HG03520 (cell line): ENCODE measurements around the gene SOWAHA.

ENCODE experiments used
- ATAC-seq: cut with Tn5 transposase; IDR thresholded peaks from one replicate; pipeline ENCODE4 v1.9.1; 2021; ENCODE audit warnings: mild to moderate bottlenecking, moderate library complexity; ENCODE audit not compliant: unreplicated experiment

Gene SOWAHA

GRCh38 chr5:132825033-132825833 lies 12.1 kb downstream of the SOWAHA start:
- no peak for ATAC-seq

DNA sequence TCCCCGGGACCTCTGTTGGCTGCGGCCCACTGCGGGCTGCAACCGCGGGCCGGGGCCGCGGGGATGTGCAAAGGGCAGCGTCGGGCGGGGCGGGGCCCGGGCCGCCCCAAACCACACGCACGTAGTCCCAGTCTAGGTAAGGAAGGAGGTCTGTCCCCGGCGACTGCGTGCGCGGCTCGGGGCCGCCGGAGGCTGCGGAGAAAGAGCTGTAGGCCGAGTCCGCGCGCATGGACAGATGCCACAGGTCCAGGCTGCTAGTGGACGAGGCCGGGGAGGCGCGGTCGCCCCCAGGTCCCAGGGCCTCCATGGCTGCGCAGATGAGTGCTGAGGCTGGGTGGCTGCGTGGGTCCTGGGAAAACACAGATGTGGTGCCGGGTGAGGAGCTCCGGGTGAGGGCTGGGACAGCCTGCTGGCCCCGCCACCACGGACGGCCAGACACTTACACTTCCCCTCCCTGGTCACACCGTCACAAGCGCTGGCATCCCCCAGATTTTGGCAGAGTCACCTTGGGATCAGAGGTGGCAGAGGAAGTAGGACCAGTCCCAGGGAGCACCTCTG lies 12.8 kb downstream of the SOWAHA start:
- ATAC-seq, result no peak

- ATAC-seq, result no peak
These were observed 13.5 kb downstream of the SOWAHA start for GRCh38 chr5:132826424-132827082.

DNA sequence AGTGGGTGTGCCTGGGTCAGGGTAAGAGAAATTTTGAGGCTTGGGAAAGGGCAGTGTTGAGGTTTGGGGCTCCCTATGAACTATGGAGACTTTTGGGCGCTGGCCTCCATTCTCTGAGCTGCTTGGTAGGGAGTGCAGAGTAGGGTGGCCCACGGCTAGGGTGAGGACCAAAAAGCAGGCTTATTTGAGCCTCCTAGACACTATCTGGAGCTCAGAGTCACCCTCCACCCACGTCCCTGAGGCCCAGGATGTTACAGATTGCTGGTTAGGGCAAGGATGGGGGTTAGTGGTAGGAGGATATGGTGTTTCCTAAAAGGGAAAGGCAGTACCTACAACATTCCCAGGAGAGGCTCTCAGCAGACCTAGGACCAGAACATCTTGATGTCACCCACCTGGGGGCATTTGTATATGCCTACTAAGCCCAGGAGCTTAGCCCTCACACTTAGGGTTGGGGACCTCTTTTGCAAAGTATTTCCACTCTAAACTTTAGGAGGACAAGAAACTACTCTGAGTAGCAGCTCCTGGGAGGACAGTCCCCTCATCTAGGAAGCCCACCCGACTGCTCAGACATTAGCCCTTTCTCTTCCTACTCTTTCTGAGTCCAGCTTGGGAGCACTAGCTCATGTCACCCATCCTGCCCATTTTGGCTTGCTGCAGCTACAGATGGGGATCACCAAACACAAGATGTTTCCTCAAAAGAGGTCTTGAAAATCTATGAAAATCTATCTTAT lies 15.0 kb downstream of the SOWAHA start:
- no peak for ATAC-seq

DNA sequence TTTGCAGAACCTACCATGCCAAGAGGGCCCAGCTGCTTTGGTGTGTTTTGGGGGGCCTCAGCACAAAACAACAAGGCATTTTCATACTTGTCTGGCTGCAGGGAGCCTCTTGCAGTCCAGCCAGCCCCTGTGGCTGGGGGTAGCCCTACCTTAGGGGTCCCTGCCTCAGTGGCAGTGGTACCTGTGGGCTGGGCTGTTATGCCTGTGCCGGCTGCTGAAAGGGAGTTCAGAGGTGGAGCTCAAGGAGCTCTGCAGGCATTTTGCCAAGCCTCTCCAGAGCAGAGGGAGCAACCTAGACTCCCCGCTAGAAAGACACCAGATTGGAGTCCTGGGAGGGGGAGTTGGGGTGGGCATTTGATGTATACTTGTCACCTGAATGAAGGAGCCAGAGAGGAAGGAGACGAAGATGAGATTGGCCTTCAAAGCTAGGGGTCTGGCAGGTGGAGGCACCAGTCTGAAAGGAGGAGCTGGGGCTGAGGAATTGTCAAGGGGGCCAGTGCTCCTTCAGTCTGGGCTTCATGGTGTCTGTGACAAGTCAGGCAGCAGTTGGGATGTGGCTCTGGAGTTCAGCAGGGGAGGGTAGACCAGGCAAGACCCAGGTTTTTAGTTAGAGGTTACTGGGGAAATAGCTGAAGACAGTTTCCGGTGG lies 15.9 kb downstream of the SOWAHA start:
- ATAC-seq, result no peak

DNA sequence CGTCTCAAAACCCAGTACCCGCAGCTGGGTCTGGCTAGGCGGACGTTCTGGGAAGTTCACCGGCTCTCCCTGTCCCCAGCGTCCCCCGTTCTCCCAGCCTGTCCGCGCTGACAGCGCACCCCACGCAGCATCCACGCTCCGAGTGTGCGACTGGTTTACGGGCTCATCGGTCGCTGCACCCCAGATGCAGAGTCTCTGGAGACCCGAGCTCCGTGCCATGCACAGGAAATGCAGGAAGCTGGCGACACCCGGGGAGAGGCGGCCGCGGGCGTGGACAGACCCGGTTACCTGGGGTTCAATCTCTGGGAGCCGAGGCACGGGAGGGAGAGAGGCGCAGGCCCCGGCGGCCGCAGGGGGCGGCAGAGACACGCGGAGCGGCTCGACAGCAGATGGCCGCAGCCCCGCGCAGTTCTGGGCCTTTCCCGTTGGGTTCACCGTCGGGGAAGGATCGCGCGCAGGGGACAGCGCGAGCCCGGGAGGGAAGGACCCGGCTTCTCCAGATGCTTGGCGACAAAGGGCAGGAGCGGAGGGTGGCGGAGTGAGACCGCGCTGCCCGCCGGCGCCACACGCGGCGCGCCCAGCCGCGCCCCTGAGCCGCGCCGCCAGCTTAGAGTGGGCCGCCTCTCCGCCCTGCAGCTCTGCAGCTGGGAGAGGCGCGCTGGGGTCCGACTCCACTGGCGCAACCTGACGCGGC lies 16.8 kb downstream of the SOWAHA start:
- peak; percentile 69 for ATAC-seq

DNA sequence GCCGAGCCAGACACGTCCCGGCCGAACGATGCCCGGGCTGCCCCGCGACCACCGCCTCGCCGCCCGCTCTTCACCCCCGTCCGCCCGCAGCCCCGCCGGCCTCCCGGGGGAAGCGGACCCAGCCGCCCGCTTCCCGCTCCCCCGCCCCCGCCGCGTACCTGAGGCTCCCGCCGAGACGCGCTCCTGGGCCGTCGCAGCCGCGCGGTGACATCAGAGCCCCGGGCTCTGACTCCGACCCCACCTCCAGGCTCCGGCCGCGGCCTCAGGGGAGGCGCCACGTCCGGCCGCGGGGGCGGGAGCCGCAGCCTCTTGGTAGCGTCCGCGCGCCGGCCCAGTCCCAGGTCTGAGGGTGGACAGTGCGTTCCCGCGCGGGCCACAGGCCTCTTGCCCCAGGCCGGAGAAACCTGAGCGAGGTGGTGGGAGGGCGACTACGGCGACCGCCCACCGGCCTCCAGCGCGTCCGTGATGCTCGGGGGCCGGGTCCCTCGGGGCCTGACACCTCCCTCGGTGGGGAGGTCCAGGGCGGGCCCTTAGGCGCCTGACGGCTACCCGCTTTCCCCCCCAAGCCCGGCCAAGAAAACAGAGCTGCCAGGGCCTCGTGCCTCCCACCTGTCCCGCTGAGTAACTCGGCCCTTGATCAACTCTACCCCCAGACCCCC lies 17.5 kb downstream of the SOWAHA start, which contains the start of gene SHROOM1:
Gene SHROOM1 (minus strand): TSS at position 212 of the 659 bp plus-strand sequence. CDS start 4,507 bp downstream, outside the sequence.
- ATAC-seq, result peak; percentile 60

DNA sequence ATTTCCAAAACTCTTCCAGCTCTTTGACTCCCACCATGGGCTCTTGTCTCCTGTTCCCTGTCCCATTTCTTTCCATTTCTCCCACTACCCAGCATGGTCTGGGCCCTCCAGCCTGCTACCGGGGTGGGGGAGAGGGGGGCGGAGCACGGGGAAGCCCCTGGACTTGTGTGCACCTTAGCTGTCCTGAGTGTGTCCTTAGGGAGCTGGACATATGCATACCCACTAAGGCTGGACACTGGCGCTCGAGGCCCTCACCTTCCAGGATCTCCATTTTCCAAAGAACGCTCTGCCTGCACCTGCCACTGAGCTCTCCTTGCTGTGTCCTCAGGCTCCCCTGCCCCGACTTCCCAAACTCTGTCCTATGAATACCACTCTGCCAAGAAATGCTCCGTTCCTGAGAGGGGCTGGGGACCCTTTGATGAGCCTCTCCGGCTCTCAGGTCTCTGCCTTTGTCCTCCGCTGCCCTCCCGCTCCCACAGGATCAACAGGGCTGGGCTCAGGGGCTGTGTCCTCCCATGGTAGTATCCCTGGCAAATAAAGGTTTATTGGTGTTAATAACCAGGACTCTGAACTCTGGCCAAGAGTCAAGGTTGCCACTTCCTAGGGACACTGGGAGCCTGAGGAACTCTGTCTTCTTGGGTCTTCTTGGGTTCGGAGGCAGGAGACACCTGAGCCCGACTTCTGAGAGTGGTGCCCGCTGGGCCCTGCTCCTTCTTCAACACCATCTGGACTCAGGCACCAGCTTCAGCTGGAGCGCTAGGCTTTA lies 18.2 kb downstream of the SOWAHA start:
- no peak for ATAC-seq

GRCh38 chr5:132832612-132833011 lies 19.5 kb downstream of the SOWAHA start:
- no peak for ATAC-seq

DNA sequence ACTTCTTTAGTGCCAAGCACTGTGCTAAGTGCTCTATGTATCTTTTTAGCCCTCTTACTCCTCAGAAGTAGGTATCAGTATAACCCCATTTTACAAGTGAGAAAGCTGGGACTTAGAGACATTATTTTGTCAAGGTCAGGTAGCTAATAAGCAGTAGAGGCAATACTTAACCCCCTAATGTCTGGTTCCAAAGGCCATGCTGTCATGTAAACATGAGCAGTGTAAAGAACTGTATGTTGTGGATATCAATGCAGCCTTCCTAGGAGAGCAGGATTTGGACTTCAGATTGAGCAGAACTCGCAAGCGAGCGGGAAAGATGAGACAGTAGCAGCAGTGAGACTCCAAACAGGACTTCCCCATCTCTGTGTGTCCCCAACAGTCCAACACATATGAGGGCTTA lies 21.0 kb downstream of the SOWAHA start:
- no peak for ATAC-seq

DNA sequence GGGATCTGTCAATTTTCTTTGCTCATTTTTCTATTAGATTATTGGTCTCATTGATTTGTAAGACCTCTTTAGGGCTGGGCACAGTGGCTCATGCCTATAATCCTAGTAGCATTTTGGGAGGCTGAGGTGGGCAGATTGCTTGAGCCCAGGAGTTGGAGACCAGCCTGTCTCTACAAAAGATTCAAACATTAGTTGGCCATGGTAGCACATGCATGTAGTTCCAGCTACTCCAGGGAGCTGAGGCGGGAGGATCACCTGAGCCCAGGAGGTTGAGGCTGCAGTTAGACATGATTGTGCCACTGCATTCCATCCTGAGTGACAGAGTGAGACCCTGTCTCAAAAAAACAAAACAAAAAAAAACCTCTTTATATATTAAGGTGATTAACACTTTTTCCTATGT lies 23.8 kb downstream of the SOWAHA start:
- no peak for ATAC-seq

GRCh38 chr5:132837868-132838267 lies 24.8 kb downstream of the SOWAHA start:
- ATAC-seq, result no peak

DNA sequence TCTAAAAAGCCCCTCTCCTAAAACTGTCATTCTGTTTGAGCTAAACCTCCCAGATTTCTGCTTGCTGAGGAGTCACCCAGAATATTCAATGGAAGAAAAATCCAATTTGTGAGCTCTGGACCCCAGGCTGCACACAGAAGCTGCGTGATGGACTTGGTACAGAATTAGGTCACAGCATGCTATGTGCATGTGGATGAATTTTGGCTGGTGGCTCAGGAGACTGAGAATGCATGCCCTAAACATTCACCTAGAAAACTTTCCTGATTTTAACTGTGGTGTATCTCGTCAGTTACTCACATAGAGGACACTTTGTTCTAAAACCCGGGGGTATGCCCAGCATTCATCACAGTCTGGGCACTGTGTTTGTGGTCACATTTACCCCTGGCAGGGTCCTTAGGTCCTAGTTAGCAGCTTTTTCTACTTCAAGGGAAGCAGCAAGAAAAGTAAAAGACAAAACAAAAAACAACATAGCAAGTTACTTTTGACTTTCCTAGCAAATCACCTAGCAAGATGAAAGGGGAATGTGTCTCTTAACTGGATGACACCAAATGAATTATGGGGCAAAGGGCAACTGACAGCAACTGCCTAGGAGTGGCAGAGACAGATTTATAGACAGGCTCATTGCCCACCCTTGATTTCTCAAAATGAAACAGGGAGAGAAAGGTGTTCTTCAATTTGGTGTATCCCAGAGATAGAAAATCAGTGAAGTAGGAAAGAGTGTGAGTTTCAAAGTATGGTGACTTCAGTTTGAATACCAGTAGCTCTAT lies 25.6 kb downstream of the SOWAHA start:
- no peak for ATAC-seq

DNA sequence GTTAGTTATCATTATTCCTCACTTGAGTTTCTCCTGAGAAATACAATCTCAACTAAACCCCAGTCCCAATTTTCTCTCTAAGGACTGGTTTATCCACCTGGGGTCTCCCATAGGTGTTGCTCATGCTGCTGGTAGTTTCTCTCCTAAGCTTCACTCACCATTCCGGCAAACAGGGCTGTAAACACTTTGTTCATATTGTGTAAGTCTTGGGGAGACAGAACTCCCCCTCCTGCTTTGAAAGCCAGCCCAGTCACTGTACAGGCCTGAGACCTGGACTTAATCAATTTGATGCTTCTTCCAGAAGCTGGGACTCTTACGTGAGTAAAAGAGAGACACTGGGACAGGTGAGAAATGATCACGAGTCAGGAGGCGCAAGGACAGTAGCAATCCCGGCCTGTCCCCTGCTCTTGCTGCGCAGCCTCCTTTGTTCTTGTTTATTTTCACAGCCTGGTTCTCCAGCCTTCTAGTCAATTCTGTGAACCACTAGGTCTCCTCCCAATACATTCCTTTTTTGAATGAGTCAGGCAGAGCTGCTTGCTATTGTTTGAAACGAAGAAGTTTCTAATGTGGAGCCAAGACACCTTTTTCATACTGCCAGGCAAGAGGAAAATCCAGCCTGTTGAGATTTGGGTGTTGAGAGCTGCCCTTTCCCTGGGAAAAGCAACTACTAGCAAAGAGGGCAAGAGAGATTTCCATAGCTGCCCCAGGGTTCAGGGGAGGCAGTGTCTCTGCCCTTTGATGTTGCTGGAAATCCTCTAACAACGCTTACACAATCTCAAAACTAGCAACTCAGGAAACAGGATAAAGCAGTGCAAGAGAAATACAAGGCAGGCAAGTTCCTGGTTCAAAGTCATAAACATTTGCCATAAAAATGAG lies 26.6 kb downstream of the SOWAHA start:
- ATAC-seq, result no peak

DNA sequence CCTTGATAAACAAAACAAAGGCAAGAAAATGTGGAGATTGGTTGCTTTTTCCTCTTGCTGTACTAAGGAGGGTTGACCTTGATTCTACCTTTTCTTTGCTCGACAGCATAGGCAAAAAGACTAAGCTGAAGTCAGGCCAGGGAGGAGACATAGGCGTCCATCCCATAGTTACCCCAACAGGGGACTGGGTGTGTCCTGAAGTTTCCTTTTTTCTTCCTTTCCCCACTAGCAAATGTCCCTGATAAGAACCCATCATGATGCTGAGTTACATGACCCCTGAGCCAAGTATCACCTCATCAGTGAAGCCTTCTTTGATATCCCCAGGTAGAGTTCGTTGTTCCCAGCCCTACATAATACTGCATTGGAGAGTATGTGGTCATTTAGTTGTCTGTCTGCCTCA lies 27.2 kb downstream of the SOWAHA start:
- no peak for ATAC-seq

- ATAC-seq, result no peak
These were observed 27.8 kb downstream of the SOWAHA start for GRCh38 chr5:132840896-132841295.

- ATAC-seq, result no peak
These were observed 28.2 kb downstream of the SOWAHA start for GRCh38 chr5:132841305-132841704.
